SU-DHL-6 (cell line): ENCODE data around the gene FHOD3.

Experiments
- H2AFZ ChIP-seq: fragments of 200-600 bp; sonication (generic); 2 replicates; pipeline ENCODE4 v1.6.1; 2014; ENCODE audit warnings: low read depth, mild to moderate bottlenecking, moderate library complexity, mixed read lengths, antibody characterized with exemption, low read length; ENCODE audit not compliant: severe bottlenecking
- H3F3A ChIP-seq: fragments of 200-600 bp; shearing (Covaris generic); 2 replicates; pipeline ENCODE4 v1.6.0; 2016; ENCODE audit warnings: antibody characterized with exemption, mild to moderate bottlenecking; ENCODE audit not compliant: insufficient read depth
- H3K27ac ChIP-seq: fragments of 200-600 bp; sonication (generic); 2 replicates; pipeline ENCODE4 v1.5.1; 2016; ENCODE audit warnings: low read depth, mild to moderate bottlenecking, low read length, moderate library complexity, mixed read lengths
- H3K27me3 ChIP-seq: fragments of 200-600 bp; sonication (generic), shearing (Covaris generic); 2 replicates; pipeline ENCODE4 v1.6.0; 2014; ENCODE audit warnings: mild to moderate bottlenecking, low read length
- H3K36me3 ChIP-seq: fragments of 200-600 bp; sonication (generic); 2 replicates; pipeline ENCODE4 v1.6.1; 2014; ENCODE audit warnings: mild to moderate bottlenecking, low read length, mixed read lengths
- H3K4me2 ChIP-seq: fragments of 300-600, 200-600 bp; shearing (Covaris generic), sonication (generic); 2 replicates; pipeline ENCODE4 v1.6.0; 2014; ENCODE audit warnings: low read length, low read depth, mild to moderate bottlenecking; ENCODE audit not compliant: poor library complexity, severe bottlenecking
- H3K4me3 ChIP-seq: fragments of 200-600 bp; sonication (generic); 2 replicates; pipeline ENCODE4 v1.5.1; 2014; ENCODE audit warnings: antibody characterized with exemption, low read length, mild to moderate bottlenecking, mixed read lengths; ENCODE audit not compliant: insufficient read depth, poor library complexity, severe bottlenecking
- H3K79me2 ChIP-seq: fragments of 200-600 bp; sonication (generic); 2 replicates; pipeline ENCODE4 v1.6.1; 2014; ENCODE audit warnings: mild to moderate bottlenecking, low read length, moderate library complexity; ENCODE audit not compliant: insufficient read depth
- H3K9ac ChIP-seq: fragments of 200-600 bp; sonication (generic); 2 replicates; pipeline ENCODE4 v1.7.0; 2014; ENCODE audit warnings: mild to moderate bottlenecking, low read length
- H3K9me2 ChIP-seq: fragments of 200-600 bp; sonication (generic); replicated peaks from 2 replicates; pipeline ENCODE4 v1.6.1; 2014; ENCODE audit warnings: low read length; ENCODE audit not compliant: insufficient read depth
- H3K9me3 ChIP-seq: fragments of 200-600 bp; sonication (generic); 2 replicates; pipeline ENCODE4 v1.6.1; 2014; ENCODE audit warnings: low read length, mixed read lengths; ENCODE audit not compliant: insufficient read depth
- H4K20me1 ChIP-seq: fragments of 200-600 bp; sonication (generic); 2 replicates; pipeline ENCODE4 v1.6.1; 2014; ENCODE audit warnings: low read depth, mild to moderate bottlenecking, antibody characterized with exemption, low read length, moderate library complexity, mixed read lengths
- CTCF ChIP-seq: fragments of 200-600 bp; sonication (generic); IDR thresholded peaks from one replicate; pipeline ENCODE4 v1.5.1; 2017; ENCODE audit warnings: antibody characterized with exemption, mild to moderate bottlenecking, low read length, moderate library complexity; ENCODE audit not compliant: insufficient read depth, poor library complexity, severe bottlenecking
- EZH2phosphoT487 ChIP-seq: fragments of 200-600 bp; sonication (generic), shearing (Covaris generic); conservative IDR thresholded peaks from 2 replicates; pipeline ENCODE4 v1.6.1; 2018; ENCODE audit warnings: mild to moderate bottlenecking, antibody characterized with exemption, low read length, moderate library complexity, mixed read lengths

The FHOD3 gene

GRCh38 chr18:36630917-36631316, 333.4 kb downstream of the FHOD3 start:
- H4K20me1 ChIP-seq, result no peaks in the 10 kb centered on the region
- no peak overlapping the region for H3K4me3 ChIP-seq
- H3K79me2 ChIP-seq, result no peaks in the 10 kb centered on the region
- no peaks in the 10 kb centered on the region for H3K36me3 ChIP-seq
- no peaks in the 10 kb centered on the region for H3K27me3 ChIP-seq
- no peaks in the 10 kb centered on the region for H3F3A ChIP-seq
- no peak overlapping the region for H3K9ac ChIP-seq
- TF ChIP-seq CTCF (no peak), EZH2phosphoT487 (no peak)
- H2AFZ ChIP-seq, result no peak overlapping the region
- H3K9me2 ChIP-seq, result no peaks in the 10 kb centered on the region
- no peak overlapping the region for H3K4me2 ChIP-seq
- H3K9me3 ChIP-seq, result no peaks in the 10 kb centered on the region
- H3K27ac ChIP-seq, result no peak overlapping the region

DNA sequence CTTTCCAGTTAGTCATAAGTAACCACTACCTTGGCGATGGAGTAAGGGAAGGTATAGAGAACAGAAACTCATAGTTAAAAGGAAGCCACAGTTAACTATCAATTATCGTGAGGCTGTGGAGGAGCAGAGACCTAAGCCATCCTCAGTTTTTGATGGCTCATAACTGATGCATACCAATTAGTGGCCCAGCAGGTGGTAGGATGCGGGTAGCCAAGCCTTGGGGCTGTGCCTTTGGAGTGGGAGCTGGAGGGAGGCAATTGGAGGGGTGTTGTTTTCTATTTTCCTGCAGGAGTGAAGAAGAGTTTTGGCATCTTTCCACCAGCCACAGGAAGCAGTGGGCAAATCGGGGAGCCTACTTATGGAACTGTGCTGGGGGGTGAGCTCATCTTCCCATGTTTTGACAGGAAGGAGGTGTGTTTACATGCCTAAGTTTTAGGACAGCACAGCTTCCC, 336.5 kb downstream of the FHOD3 start:
- Histone ChIP-seq H4K20me1 (no peaks in the 10 kb centered on the region), H3K4me3 (no peak overlapping the region), H3K9me2 (no peaks in the 10 kb centered on the region), H3K27me3 (no peaks in the 10 kb centered on the region), H3F3A (no peaks in the 10 kb centered on the region), H2AFZ (no peak overlapping the region), H3K27ac (no peak overlapping the region), H3K36me3 (no peaks in the 10 kb centered on the region), H3K4me2 (no peak overlapping the region), H3K9me3 (no peaks in the 10 kb centered on the region), H3K9ac (no peak overlapping the region), H3K79me2 (no peaks in the 10 kb centered on the region)
- TF ChIP-seq EZH2phosphoT487, result no peak
- no peak for TF ChIP-seq CTCF

DNA sequence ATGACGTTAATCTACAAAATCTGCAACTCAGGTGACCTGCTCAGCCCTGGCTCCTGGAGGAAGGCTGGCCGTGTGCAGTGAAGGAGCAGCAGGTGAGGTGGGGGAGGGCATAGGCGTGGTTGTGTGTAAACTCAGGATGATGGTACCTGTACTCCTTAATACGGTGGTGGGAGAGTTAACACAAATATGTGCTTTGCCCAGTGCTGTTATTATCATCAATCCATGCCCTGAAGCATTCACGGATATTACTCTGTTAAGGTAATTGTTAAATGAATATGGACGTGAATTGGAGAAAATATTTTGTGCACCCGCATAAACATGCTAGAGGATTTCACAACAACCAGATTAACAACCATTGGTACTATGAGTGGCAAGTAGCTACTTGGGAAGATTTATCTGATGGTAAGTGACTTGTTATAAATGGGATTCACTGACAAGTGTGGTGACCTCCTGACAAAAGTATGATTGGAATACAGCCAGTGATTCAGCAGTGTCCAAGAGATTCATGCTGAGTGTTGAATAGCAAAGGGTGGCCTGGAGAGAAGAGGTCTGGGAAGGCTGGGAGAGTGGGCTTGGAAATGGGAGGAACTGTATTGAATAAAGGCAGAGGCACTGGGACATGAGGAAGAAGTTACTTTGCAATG, 337.2 kb downstream of the FHOD3 start:
- Histone ChIP-seq H3K4me3 (no peak overlapping the region), H2AFZ (no peak overlapping the region), H4K20me1 (no peaks in the 10 kb centered on the region), H3K9ac (no peak overlapping the region), H3K27ac (no peak overlapping the region), H3K79me2 (no peaks in the 10 kb centered on the region), H3K4me2 (no peak overlapping the region), H3K9me2 (no peaks in the 10 kb centered on the region), H3F3A (no peaks in the 10 kb centered on the region), H3K27me3 (no peaks in the 10 kb centered on the region), H3K36me3 (no peaks in the 10 kb centered on the region), H3K9me3 (no peaks in the 10 kb centered on the region)
- TF ChIP-seq EZH2phosphoT487 (no peak), CTCF (no peak)
